Upper lobe of left lung (tissue), 4 donors: Measurements from ENCODE around the gene GRID1.

ENCODE experiments used
- EP300 ChIP-seq, 4 donors: sonication (generic); formaldehyde crosslinking; IDR thresholded peaks; one replicate each; pipeline ENCODE4 v1.5.1; 2017; ENCODE audit warnings: antibody characterized with exemption in 4 of 4, control low read depth in 2 of 4
- POLR2A ChIP-seq, 4 donors: fragments of 450-650 bp; IDR thresholded peaks; one replicate each; pipeline ENCODE4 v1.5.1; 2016 to 2017; ENCODE audit warnings: antibody characterized with exemption in 4 of 4, mild to moderate bottlenecking in 2 of 4
- POLR2AphosphoS5 ChIP-seq, 2 donors: sonication (generic); formaldehyde crosslinking; IDR thresholded peaks; one replicate each; pipeline ENCODE4 v1.5.1; 2017; ENCODE audit warnings: antibody characterized with exemption in 2 of 2
- TF ChIP-seq, protein P1 (sequence below), 6 experiments: fragments of 450-650 bp in 4 of 6; fragments of 200-600 bp in 2 of 6; sonication (generic) in 2 of 6; IDR thresholded peaks; one replicate each; pipeline ENCODE4 v1.5.1; 2016 to 2019; ENCODE audit warnings: antibody characterized with exemption in 6 of 6

DNA sequence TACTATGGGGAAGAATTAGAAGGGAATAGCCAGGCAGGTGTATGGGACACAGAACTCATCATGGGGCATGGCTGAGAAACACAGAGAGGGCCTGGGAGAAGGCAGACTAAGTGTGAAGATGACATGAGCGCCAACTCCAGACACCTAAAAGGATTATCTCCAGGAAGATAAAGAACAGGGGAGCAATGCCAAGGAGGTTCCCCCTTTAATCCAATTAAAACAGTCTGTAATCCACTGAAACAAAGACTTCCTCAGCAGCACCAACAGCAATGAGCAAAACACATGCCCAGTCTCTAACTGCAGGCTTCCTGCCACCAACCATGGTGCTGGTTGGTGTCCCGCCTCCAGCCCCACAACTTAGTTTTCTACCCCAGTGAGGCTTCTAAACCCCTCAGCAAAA lies 108.9 kb downstream of the GRID1 start:
- TF ChIP-seq, protein P1, sequence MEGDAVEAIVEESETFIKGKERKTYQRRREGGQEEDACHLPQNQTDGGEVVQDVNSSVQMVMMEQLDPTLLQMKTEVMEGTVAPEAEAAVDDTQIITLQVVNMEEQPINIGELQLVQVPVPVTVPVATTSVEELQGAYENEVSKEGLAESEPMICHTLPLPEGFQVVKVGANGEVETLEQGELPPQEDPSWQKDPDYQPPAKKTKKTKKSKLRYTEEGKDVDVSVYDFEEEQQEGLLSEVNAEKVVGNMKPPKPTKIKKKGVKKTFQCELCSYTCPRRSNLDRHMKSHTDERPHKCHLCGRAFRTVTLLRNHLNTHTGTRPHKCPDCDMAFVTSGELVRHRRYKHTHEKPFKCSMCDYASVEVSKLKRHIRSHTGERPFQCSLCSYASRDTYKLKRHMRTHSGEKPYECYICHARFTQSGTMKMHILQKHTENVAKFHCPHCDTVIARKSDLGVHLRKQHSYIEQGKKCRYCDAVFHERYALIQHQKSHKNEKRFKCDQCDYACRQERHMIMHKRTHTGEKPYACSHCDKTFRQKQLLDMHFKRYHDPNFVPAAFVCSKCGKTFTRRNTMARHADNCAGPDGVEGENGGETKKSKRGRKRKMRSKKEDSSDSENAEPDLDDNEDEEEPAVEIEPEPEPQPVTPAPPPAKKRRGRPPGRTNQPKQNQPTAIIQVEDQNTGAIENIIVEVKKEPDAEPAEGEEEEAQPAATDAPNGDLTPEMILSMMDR (IDR thresholded peaks at IDR 0.05): no peak
- TF ChIP-seq EP300 (IDR thresholded peaks at IDR 0.05): no peak
- TF ChIP-seq POLR2A (IDR thresholded peaks at IDR 0.05): no peak
- no peak for TF ChIP-seq POLR2AphosphoS5 (IDR thresholded peaks at IDR 0.05)
